GM21515 (cell line): ENCODE results near the gene SLC6A17.
A peak's percentile ranks its signal among the peaks of the same experiment; 100 is the strongest.

Experiments used
- ATAC-seq: cut with Tn5 transposase; IDR thresholded peaks from one replicate; pipeline ENCODE4 v1.9.1; 2021; ENCODE audit not compliant: unreplicated experiment

Gene SLC6A17

DNA sequence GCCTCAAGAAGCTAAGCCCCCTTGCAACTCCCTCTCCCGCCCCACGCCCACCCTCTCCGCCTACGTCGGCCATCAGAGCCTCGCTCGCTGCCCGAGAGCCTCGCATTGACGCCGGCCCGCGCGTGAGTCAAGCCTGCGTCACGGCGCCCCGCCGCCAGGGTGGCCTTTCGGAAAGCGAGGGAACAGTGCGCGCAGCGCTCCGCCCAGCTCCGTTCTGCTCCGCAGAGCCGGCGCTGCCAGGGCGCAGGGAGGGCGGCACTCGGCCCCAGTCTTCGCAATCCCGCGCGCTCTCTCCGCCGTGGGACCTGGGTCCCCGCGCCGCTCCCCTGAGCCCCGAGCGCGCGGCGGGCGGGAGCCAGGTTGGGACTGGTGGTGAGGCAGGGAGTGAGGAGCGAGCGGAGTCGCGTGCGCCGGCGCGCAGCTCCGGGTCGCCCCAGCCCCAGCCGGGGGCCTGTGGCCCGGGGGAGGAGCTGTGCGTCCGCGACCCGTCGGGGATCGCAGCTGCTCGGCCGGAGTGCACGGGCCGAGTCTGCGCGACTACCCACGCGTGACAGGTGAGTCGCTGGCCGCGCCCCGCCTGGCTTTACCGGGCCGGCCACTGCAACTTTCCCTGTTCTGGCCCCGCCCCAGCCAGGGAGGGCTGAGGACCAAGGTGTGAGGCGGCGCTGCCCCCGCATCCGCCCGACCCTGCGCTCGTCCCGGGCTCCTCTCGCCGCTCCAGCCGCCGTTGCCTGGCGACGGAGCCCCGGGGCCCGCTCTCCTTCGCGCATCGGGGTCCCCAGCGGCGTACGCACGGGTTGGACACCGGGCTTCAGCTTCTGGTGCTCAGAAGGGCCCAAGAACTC is at the start of gene SLC6A17:
SLC6A17 (plus strand) TSS at position 165 of the 845 bp plus-strand sequence. CDS start 16,436 bp downstream, outside the sequence.
- ATAC-seq: no peak

DNA sequence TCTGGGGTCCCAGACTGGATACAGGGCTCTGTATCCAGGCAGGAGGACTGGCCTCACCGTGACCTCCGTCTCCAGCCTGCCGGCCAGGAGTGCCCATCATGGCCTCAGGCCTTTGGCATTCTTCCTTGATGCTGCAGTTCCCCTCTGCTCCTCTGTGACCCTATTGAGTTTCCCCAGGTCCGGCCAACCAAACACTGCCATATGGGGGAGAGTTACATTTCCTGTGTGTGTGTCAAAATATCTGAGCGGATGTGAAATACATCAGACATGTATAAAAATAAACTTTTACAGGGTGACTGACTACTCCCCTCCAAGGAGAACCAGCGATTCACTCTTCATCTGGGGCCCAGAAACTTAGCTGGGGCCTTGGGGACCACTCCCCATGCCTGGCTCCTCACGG is 48.2 kb upstream of the SLC6A17 start:
- no peak for ATAC-seq

DNA sequence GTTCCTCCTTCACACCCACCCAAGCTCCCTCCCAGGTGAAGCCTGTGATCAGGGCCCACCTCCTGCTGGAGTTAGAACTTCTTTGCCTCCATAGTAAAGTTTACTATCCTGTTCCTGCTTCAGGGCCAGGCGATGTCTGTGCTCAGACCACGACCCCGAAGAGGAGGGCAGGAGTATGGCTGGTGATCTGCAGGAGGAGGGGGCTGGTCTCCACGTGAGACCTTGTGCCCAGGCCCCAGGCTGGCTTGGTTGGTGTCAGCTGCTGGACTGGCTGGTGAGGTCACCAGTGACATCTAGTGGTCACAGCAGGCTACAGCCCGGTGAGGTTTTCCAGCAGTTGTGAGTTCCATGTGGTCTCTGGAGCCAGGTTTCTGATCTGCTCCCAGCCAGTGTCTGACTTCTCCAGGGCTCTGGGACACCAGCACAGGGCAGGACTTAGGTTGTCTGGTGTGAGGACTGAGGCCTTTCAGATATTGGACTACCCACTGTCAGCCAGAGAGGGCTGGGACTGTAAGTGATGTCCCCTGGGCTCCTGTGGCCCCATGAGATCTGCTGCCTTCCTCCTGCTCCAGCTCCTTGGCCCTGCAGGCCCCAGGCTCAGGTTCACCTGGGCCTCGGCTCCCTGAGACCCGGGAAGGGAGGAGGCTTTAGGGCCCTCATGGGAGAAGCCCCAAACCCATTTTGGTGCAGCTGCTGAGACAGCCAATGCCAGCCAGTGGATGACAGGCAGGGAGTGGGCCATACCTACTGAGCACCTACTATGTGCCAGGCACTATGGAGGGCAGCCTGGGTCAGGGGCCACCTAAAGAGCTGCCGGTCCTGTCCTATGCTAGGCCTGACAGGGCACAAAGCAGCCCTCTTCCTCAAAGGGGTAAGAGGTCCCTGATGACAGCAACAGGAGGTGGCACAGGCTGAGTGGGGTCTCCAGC is 44.0 kb upstream of the SLC6A17 start:
- peak; percentile 54 for ATAC-seq

DNA sequence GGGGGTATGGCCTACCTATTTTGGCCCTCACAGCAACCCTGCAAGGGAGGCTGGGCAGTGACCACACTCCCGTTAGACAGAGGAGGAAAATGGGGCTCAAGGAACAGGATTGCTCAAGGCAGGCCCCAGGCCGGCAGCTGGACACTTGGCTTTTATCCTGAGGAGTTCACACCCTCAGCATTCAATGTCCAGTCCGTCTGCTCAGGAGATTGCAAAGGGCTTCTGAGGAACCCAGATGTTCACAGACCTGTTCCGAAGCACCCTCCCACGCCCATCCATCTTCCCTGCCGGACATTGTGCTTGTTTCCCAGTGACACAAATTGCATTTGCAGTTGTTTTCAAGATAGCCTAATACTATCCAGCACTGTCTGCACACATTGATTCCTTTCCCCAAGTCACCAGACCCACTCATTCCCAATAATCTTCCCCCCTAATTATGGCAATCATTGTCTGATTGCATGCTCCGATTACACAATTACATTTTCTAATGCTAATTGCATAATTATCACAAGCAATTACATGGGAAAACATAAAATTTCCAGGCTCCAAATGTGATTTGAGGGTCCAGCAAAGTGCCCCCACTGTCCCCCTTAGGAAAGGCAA is 42.3 kb upstream of the SLC6A17 start:
- no peak for ATAC-seq

DNA sequence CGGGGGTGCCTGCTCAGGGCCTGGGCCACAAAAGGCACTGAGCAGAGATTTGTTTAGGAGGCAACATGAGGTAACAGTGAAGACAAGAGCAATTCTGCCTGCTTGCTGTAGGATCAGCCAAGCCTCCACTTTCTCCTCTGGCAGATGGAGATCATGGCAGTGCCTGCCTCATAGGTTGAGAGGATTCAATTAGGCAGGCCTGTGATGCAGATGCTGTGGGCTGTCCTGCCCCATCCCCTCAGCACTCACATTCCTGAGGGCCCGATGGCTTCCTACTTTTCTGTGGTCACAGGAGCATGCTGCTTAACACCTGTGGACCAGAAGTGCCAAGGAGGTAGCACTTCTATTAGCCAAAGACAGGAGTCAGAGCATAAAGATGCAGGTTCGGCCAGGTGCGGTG is 39.2 kb upstream of the SLC6A17 start:
- no peak for ATAC-seq

DNA sequence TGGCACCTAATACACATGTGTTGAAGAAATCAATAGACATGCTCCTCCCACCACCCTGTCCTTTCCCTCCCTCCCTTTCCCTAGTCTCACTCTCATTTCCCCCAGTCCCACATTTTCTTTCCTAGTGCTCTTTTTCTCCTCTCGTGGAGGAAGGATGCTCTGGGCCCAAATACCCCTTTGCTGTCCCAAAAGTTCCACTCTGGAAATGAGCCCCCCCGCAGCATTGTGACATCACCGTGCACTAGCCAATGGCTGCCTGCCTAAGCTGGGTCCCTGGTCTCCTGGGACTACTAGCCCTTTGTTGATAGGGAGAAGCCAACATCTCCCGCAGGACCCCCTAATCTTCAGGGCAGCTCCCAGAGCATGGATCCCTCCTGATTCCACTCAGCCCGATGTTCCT is 38.2 kb upstream of the SLC6A17 start, which contains the start of gene UBL4B:
UBL4B (plus strand) TSS at position 301 of the 400 bp plus-strand sequence; CDS start at position 393, 92 bp downstream.
- no peak for ATAC-seq

DNA sequence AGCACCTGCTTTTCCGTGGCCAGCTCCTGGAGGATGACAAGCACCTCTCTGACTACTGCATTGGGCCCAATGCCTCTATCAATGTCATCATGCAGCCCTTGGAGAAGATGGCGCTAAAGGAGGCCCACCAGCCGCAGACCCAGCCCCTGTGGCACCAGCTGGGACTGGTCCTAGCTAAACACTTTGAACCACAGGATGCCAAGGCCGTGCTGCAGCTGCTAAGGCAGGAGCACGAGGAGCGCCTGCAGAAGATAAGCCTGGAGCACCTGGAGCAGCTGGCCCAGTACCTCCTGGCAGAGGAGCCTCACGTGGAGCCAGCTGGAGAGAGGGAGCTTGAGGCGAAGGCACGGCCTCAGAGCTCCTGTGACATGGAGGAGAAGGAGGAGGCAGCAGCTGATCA is 37.6 kb upstream of the SLC6A17 start:
- no peak for ATAC-seq

DNA sequence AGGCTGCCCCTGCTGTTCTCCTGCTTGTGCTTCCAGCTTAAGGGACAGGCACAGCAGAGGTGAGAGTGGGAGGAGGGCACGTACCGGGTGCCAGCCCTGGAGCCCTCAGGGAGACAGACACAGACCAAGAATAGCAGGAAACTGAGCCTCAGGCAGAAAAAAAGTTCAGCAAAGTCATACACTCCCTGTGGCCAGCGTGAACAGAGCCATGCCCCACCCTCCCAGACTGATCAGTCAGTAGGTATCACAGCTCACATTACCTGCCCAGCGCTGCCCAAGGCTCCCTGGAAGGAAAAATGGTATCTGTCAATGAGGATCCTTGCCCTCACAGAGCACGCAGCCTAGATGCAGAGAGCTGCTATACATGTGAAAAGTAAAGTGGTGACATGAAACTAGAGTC is 36.7 kb upstream of the SLC6A17 start:
- no peak for ATAC-seq

DNA sequence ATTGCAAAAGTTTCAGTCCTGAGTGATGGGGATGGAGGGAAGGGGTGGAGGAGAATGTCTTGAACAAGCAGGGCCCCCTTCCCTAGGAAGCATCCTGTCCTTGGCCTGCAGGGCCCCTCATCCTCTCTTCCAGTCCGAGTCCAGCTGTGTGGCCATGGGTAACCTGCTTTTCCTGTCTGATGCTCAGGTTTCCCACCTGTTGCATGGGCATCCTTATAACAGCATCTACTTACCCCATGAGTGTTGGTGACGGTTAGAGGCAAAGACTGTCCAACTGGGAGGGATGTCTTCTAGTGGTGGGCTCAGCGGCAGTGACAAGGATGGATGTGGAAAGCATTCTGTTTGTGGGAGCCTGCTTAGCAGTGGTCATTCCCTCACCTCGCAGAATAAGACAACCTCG is 36.1 kb upstream of the SLC6A17 start:
- ATAC-seq: no peak

DNA sequence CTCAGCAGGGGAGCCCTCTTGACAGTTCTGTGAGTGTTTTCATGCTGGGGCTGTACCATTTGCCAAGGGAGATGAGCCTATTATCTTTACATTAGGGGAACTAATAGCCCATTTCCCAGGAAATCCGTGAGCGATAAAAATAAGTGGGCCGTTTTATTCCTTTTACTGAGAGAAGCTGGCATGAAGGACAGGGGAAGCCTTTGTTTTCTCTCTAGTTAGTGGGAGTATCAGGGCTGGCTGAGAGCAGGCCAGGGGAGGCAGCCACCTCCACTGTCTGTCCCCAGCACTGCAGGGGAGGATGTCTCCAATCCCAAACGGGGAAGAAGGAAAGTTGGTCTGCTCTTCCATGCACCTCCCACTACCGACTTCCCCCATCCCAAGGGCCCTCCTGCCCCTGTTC is 35.5 kb upstream of the SLC6A17 start:
- no peak for ATAC-seq

DNA sequence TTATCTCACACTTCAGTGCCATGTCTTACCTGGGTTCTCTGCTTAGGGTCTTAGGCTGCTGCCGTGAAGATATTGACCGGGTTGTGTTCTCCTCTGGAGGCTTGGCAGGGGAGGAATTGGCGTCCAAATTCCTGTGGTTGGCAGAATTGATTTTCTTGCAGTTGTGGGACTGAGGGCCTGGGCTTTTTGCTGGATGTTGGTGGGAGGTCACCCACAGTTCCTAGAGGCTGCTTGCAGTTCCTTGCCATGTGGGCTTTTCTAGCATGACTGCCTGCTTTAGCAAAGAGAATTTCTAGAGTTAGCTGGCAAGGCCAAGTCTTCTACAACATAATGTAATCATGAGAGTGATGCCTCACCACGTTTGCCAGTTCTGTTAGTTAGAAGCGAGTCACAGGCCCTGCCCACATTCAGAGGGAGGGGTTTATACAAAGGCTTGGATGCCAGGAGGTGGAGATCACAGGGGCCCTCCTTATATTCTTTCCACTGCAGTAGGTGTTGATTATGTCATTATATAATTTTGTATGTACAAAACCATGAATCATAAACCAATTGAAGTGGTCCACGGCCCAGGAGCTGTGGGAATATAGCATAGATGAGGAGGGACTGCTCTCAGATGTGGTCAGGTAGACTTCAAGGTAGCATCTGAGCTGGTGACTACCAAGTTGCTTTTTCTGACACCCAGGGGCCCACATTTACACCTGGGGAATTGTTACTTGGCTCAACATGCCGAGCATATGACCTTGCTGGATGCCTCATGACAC is 31.5 kb upstream of the SLC6A17 start:
- no peak for ATAC-seq

DNA sequence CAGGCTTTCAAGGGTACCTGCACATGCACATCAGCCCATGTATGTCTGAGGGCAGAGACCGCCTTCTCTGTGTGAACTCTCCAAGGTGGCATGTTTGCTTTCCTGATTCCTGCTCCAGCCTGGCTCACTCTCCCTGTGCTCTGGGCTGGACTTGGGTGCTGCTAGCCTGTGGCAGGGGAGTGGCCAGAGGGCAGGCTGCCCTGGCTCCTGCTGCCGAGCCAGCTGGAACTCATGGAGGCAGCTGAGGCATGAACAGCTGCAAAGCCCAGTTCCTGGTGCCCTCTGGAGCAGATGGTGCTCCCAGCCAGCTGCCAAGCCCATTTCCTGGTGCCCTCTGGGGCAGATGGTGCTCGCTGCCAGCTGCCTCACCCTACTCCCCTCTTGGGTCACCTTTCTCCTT is 30.5 kb upstream of the SLC6A17 start:
- no peak for ATAC-seq

DNA sequence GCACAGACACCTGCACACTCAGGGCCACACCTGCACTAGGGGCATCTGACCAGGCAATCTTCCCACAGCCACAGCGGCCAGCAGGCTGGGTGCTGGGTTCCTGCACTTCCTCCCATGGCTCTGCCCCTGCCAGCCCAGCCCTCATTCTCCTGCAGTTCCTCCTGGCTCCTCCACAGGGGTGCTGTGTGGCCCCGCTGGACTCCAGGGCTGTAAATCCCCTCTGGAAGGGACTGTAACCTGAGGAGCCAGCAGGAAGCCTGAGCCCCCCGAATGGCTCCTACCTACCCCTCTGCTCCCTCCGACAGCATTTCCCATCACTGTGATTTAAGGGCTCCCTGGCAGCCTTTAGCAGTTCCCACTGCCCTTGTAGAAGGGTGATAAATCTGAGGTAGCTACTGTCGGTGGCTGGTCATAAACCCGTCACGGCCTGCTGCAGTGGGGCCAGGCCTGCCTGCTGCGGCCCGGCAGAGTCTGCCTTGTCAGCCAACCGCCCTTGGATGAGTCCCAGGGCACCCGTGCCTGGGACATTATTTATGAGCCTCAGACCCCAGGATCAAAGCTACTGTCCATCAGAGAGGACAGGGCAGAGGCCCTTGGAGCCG is 29.2 kb upstream of the SLC6A17 start:
- ATAC-seq: no peak

DNA sequence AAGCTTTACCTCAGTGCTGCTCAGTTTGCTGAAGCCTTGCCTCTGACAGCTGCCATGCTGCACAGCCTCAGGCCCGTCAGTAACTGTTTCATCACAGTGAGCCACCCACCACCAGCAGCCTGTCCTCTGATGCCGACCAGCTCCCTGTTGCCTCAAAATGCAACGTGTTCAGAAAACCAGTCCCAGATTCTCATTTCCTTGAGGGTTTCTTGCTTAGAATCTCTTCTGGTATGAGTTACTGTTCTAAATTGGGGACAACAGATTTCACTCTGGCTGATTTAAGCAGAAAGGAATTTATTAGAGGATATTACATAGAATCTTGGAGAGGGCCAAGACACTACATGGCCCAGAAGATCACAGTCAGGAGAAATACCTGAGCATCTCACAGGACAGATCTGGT is 27.1 kb upstream of the SLC6A17 start:
- no peak for ATAC-seq

DNA sequence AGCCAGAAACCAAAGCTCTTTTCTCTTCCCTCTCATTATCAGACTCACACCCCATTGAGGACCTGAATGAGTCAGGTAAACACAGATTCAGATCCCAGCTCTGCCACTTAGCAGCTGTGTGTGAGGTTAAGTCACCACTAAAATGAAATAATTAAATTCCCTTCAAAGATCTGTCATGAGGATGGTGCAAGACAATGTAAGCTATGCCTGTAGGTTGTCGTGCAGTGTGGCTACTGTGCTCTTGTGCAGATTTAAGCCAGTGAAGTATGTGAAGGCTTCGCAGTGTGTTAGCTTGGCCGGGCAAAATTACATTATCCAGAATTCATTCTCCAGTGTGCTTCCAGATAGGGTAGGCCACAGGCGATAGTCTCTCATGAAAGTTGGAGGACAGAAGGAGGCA is 24.5 kb upstream of the SLC6A17 start:
- no peak for ATAC-seq

DNA sequence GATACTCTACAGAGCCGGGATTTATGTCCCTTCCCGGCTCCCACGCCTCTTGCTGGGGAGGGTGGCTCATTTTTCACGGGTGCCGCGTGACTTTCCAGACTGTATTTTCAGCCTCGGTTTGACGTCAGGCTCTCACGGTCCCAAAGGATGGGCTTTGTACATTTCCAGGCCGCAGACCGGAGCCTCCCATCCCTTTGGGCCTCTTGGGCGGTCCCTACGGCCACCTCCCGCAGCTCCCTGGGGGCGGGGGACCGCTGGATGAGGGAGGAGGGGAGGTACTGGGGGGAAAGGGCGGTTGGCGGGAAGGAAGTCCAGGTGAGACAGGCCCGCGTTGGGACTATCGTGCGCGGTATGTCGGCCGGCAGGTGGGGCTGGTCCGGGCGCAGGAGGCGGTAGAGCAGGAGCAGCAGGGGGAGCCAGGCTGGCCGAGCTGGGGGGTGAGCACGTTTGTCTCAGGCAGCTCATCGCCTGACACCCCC is 20.1 kb upstream of the SLC6A17 start:
- ATAC-seq: no peak

DNA sequence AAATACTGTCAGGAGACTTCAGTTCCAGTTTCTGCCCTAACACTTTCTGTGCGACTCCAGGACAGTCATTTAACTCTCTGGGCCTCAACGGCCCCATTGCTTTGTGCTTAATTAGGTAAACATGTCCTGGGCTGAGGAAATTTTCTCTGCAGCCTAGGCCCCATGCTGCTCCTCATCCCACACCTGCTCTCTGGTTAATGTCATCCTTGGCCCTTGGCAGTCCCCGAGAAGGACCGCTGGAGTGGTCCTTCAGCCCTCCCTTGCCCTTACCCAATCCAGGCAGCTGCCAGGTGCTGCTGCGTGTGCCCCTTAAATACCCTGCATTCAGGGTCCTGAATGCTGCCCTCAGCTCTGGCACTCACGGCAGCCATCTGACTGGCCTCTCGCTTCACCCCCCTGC is 19.3 kb upstream of the SLC6A17 start:
- no peak for ATAC-seq

DNA sequence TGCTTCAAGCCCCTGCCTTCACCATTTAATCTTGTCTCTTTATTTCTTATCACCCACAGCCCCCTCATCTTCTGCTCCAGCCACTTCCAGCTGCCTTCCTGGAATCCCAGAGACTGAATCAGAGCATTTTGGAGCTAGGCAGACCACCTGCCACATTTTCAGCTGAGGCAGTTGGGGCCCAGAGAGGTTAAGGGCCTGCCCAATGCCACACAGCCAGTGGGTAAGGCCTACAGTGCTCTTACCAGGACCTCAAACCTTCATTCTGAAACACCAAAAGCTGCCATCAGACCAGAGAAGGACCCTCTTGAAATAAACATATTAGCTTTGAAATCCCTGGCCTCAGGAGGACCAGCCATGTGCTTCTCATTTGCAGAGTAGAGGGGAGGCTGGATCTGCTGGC is 17.6 kb upstream of the SLC6A17 start:
- no peak for ATAC-seq

DNA sequence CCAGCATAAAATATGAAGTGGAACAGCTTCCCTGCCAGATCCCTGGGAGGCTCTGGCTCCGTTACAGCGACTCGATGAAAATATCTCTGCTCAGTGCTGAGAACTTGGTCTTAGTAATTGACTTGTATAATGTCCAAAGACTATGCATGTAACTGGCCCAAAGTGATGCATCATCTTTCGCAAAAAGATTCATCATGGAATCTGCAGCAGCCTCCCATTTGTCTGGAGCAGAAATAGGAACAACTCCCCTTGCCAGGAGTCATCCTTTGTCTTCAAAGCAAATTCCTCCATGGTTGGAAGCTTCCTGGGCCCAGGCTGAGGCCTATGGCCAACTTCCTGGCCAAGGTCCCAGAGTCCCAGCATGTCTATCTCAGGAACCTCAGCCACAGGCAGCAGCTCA is 16.9 kb upstream of the SLC6A17 start:
- no peak for ATAC-seq

DNA sequence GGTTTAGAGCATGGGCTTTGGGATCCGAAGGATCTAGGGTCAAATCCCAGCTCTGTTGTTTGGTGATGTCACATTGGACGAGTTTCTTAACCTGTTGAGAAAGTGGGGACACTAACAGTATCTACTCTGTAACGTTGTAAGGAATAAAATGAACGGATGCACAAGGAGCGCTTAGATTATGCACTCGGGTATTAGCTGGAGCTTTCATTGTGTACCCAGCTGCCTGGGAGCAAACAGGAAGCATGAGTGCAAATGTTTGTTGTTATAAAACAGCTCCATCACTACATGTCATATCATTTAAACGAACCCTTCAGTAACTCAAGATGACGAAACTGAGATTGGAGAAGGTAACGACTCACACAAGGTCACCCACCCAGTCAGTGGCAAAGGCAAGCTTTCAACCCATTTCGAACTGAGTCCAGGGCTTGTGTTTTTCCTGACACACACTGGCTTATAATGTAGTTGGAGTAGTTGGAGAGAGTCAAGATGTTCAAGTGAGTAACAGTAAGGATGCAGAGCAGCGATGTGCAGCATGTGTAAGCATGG is 16.2 kb upstream of the SLC6A17 start:
- ATAC-seq: no peak
